DMS153 treated with DMSO at 0.1 percent for 48 hours (cell line): Measurements from ENCODE around the gene CYP2C19.
"Not testable (repeated sequence)": the region's sequence is repeated elsewhere in the genome, so short reads cannot be mapped to it uniquely, and the experiment has no call there.

ENCODE experiments used
- DNase-seq: peaks from one replicate; lab custom pipeline; 2025; ENCODE audit not compliant: unreplicated experiment; lab: John Stamatoyannopoulos, UW

The CYP2C19 gene

DNA sequence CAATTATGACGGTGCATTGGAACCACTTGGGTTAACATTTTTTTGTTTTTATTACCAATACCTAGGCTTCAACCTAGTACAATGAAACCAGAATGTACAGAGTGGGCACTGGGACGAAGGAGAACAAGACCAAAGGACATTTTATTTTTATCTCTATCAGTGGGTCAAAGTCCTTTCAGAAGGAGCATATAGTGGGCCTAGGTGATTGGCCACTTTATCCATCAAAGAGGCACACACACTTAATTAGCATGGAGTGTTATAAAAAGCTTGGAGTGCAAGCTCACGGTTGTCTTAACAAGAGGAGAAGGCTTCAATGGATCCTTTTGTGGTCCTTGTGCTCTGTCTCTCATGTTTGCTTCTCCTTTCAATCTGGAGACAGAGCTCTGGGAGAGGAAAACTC is at the start of gene CYP2C19:
TSS of gene CYP2C19 (plus strand) at position 289 of the 400 bp plus-strand sequence. CDS start at position 314, 25 bp downstream.
- no peak for DNase-seq

DNA sequence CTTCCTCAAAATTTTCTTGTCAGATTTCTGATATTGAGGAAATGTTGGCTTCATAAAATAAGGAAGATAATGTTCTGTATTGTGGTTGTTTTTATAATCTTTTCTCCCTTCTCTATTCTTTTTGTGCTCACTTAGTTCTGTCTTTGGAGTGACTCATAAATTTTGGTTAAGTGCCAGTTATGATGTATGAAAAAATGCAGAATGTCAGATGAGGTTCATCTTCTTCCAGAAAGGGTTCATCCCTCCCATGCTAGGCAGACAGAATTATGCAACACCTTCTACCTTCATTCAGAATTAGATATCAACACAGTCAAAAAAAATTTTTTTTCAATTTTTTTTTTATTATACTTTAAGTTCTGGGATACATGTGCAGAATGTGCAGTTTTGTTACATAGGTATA is 36.6 kb upstream of the CYP2C19 start:
- no peak for DNase-seq

DNA sequence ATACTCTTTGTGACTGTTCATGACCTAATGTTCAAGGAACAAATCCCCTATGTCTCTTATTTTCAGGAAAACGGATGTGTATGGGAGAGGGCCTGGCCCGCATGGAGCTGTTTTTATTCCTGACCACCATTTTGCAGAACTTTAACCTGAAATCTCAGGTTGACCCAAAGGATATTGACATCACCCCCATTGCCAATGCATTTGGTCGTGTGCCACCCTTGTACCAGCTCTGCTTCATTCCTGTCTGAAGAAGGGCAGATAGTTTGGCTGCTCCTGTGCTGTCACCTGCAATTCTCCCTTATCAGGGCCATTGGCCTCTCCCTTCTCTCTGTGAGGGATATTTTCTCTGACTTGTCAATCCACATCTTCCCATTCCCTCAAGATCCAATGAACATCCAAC is 27.3 kb upstream of the CYP2C19 start:
- no peak for DNase-seq

DNA sequence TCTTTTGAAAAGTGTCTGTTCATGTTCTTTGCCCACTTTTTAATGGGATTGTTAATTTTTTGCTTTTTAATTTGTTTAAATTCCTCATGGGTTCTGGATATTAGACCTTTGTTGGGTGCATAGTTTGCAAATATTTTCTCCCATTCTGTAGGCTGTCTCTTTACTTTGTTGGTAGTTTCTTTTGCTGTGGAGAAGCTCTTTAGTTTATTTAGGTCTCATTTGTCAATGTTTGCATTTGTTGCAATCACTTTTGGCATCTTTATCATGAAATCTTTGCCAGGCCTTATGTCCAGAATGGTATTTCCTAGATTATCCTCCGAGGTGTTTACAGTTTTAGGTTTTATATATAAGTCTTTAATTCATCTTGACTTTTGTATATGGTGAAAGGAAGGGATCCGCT is 23.9 kb upstream of the CYP2C19 start:
- no peak for DNase-seq

DNA sequence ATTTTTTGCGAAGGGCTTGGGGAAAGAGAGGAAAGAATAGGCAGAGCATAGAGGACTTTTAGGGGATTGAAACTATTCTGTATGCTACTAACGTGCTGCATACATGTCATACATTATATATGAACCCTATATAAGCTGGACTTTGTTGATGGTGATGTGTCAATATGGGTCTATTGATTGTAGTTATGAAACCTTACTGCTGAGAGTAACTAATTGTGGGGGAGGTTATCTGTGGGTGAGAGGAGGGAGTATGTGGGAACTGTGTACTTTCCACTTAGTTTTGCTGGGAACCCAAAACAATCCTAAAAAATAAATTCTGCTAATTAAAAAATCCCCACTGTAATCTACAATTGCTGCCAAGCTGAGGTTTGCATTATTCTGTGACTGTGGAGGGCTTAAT is 15.3 kb upstream of the CYP2C19 start:
- DNase-seq = no peak

DNA sequence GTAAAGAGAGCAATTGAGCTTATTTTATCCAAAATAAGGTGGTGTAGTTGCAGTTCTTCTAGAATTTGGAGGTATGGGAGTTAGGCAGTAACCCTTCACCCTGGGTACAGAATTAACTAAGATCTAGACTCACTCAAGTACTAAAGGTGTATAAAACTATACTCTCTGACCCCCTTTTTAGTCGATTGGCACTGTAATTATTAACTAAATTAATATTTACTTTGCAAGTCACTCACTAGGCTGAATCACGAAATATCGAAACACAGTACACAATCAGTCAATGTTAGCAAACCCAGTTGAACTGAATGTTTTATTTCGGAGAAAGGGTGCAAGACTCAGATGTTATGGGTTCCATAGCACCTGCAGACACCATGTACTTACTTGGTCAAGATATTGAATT is 14.6 kb upstream of the CYP2C19 start:
- DNase-seq = no peak

DNA sequence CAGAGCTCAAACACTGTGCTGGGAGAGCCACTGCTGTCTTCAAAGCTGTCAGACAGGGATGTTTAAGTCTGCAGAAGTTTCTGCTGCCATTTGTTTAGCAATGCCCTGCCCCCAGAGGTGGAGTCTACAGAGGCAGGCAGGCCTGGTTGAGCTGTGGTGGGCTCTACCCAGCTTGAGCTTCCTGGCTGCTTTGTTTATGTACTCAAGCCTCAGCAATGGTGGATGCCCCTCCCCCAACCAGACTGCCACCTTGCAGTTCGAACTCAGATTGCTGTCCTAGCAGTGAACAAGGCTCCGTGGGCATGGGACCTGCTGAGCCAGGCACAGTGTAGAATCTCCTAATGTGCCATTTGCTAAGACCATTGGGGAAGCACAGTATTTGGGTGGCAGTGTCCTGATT is 4.6 kb upstream of the CYP2C19 start:
- no peak for DNase-seq

DNA sequence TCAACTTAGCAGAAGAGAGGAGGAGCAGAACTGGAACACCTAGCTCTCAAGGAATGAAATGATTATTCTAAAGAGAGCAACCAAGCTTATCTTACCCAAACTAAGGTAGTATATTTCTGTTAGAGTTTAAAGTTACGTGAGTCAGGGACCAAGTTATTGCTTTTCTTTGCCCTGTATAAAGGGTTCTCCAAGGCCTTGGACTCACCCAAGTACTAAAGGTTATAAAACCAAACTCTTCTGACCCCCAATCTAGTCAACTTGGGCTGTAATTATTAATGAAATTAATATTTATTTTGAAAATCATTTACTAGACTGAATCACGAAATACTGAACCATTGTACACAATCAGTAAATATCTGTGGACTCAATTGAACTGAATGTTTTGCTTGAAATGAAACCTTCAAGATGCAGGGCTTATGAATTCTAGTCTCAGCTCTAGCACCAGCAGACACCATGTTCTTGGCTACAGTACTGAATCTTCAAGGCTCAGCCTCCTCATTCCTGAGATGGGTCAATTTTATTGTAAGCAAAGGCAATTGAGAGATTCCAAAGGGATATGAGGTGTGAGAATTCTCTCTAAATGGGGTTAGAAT is 1.8 kb upstream of the CYP2C19 start:
- DNase-seq = no peak

DNA sequence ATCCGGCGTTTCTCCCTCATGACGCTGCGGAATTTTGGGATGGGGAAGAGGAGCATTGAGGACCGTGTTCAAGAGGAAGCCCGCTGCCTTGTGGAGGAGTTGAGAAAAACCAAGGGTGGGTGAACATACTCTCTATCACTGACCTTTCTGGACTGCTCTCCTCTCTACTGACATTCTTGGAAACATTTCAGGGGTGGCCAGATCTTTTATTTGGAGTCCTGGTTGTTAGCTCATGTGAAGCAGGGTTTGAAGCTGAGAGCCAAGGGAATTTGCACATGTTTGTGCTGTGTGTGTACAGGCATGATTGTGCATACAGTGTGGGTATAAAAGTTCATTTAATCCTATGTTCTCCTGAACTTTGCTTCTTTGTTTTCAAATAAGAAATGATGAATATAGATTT is 12.9 kb downstream of the CYP2C19 start:
- not testable (repeated sequence) for DNase-seq

DNA sequence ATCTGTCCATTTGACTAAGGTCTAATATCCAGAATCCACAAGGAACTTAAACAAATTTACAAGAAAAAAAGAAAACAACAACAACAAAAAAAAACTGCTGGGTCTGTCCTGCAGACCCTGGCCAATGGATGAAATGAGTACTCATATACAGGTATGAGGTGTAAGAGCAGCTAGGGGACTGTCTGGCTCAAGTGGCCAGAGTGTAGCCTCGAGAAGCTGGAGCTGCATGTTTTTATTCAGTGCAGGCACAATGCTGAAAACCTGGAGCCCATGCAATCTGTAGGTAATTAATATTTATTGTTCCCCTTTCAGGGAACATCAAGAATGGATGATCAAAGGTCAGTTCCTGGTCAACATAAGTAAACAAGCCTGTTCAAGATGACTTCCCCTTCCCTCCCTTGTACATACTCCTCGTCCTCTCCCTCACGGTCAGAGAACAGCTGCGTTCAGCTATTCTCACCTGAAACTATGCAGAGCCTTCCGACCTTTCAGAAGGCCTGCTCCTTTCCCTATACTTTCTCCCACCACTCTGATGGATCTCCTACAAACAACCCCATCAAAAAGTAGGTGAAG is 15.5 kb downstream of the CYP2C19 start:
- no peak for DNase-seq

DNA sequence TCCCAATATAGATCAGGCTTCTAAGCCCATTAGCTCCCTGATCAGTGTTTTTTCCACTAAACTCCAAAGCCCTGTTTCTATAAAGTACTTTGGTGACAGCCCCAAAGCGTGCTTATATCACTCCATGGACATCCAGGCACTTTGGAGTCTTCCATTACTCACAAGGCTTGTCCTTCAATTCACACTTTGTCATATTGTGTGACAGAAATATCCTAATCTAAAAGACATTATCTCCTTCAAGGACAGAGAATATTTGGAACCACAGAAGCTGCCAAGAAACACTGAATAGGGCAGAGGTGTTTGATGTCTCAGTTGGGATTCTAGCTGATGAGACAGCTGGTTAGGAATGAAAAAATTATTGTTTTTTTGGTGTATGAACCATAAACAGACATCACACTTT is 18.4 kb downstream of the CYP2C19 start:
- DNase-seq = no peak

DNA sequence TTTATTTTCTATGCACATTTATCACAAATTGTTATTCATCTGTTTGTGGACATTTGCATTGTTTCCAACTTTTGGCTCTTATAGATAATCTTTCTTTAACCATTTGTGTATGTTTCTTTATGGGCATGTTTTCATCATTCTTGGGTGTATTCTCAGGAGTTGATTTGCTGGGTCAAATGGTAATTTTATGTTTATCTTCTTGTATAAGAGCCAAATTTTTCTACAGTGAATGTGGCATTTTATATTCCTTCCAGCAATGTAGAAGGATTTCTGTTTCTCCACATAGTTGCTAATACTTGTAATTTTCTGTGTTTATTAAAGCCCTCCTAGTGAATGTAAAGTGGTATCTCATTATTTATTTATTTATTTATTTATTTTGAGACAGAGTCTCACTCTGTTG is 21.8 kb downstream of the CYP2C19 start:
- no peak for DNase-seq

DNA sequence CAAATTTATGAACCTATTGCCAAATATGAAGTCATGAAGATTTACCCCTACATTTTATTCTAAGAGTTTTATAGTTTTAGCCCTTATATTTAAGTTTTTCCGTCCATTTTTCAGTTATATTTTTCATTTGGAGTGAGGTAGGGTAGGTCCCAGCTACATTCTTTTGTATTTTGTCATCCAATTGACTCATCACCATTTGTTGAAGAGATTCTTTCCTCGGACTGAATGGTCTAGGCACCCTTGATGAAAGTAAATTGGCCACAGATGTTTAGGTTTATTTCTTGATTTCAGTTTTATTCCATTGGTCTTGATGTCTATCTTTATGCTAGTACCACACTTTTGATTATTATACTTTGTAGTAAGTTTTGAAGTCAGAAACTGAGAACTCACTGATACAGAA is 22.7 kb downstream of the CYP2C19 start:
- no peak for DNase-seq

DNA sequence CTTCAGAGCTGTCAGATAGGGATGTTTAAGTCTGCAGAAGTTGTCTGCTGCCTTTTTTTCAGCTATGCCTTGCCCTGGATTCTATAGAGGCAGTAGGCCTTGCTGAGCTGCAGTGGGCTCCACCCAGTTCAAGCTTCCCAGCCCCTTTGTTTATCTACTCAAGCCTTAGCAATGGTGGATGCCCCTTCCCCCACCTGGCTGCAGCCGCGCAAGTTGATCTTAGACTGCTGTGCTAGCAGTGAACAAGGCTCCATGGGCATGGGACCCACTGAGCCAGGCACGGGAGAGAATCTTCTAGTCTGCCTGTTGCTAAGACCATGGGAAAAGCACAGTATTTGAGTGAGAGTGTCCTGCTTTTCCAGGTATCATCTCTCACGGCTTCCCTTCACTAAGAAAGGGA is 38.1 kb downstream of the CYP2C19 start:
- not testable (repeated sequence) for DNase-seq

DNA sequence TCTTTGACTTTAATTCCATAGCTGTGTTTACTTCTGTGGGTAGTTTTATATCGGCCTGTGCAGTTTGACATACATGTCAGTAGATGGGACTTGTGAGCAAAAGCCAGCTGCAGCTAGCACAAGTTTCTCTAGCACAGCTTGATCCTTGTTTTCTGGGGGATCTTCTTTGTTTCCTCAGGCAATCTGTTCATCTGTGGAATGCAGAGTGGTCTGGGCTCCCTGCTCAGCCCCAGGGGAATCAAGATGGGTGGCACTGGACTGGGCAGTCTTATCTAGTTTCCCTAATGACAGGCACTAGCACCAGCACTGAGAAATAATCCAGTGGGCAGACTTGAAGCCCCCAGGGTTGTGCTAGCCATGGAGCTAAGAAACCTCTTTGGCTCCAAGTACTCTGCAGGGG is 40.8 kb downstream of the CYP2C19 start:
- DNase-seq = no peak

DNA sequence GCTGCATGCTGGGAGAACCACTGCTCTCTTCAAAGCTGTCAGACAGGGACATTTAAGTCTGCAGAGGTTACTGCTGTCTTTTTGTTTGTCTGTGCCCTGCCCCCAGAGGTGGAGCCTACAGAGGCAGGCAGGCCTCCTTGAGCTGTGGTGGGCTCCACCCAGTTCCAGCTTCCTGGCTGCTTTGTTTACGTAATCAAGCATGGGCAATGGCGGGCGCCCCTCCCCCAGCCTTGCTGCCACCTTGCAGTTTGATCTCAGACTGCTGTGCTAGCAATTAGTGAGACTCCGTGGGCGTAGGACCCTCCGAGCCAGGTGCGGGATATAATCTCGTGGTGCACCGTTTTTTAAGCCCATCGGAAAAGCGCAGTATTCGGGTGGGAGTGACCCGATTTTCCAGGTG is 67.5 kb downstream of the CYP2C19 start:
- not testable (repeated sequence) for DNase-seq

DNA sequence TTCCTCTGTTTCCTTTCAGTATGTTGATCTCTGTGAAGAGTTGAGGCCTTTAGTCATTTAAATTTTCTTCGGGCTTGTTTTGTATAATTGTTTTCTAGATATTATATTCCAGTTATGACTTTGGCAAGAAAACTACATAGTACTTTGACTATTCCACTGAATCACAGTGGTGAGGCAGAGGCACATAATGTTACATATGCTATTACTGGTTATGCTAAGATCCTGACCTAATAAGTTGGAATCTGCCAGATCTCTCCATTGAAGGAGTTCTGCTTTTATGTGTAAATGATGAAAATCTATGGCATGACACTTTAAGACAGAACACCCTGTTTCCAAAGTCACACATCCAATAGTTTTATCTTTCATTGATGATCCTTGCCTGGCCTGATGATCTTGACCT is 83.7 kb downstream of the CYP2C19 start:
- DNase-seq = no peak

DNA sequence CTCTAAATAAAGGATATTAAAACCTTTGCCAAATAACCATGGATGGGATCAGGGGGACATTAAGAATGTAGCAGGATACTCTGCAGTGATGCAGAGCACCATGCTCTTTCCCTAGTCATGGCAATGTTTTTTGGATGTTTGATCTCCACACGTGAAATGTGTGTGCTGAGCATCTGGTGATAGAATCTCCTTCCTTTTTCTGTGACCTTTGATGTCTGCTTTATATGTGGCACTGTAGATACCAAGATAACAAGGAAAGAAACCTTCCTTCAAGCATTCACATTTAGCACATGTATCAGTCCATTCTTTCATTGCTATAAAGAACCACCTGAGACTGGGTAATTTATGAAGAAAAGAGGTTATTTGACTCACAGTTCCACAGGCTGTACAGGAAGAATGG is 88.3 kb downstream of the CYP2C19 start:
- no peak for DNase-seq

DNA sequence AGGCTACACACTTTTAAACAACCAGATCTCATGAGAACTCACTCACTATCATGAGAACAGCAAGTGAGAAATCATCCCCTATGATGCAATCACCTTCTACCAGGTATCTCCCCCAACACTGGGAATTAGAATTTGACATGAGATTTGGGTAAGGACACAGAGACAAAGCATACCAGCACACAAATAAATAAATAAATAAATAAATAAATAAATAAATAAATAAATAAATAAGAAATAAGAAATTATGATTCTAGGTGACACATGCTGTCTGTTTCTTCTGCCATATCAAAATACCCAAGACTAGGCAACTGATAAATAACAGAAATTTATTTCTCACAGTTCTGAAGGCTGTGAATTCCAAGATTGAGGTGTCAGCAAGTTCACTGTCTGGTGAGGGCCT is 88.8 kb downstream of the CYP2C19 start:
- no peak for DNase-seq

DNA sequence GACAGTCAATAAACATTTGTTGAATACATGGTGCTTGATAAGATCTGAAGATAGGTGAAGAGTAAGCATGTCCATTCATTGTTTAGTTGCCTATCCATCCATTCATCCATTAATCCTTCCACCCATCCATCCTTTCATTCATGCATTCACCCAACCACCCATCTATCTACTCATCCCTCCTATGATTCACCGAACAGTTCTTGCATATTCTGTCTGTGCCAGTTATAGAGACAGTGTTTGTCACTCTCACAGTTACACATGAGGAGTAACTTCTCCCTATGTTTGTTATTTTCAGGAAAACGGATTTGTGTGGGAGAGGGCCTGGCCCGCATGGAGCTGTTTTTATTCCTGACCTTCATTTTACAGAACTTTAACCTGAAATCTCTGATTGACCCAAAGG is 90.0 kb downstream of the CYP2C19 start:
- DNase-seq = no peak

DNA sequence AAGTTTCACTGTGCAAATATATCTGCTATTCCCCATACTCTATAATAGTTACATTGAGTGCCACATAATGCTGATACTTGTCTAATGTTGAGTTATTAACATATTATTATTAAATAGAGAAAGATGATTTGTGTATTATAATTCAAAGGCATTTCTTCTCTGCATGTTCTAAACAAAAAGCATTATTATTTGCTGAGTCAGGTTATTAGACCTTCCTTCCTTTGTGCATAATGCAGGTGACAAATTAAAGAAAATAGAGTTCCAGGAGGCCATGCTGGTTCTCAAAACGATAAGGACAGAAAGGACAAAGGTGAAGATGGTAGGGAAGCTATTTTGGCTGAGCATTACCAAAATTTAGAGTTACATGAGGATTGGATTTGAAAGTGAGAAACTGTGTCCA is 90.6 kb downstream of the CYP2C19 start:
- DNase-seq = no peak

DNA sequence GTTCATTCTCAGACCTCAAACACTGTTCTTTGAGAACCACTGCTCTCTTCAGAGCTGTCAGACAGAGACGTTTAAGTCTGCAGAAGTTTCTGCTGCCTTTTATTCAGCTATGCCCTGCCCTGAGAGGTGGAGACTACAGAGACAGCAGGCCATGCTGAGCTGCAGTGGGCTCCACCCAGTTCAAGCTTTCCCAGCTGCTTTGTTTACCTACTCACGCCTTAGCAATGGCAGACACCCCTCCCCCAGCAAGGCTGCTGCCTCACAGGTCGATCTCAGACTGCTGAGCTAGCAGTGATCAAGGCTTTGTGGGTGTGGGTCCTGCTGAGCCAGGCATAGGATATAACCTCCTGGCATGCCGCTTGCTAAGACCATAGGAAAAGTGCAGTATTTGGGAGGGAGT is 95.5 kb downstream of the CYP2C19 start:
- no peak for DNase-seq

DNA sequence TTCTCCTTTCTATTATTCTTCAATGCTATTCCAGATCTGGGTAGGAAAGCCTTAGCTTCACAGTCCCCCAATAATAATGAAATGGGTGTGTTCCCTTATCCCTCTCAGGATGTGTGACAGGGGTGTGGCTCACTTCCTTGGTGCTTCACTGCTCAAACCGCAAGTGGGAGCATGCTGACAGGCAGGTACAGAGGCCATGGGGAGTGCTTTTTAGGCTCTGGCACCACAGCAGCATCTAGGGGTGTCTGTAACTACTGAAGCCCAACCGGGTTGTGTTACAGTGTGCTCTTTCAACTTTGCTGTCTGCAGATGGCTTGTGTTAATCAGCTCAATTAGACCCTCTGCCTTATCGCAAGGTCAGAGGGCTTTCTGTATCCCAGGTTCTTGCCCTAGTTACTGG is 96.6 kb downstream of the CYP2C19 start:
- DNase-seq = no peak
